ENCODE results near the gene ADAMTS17.

DNA sequence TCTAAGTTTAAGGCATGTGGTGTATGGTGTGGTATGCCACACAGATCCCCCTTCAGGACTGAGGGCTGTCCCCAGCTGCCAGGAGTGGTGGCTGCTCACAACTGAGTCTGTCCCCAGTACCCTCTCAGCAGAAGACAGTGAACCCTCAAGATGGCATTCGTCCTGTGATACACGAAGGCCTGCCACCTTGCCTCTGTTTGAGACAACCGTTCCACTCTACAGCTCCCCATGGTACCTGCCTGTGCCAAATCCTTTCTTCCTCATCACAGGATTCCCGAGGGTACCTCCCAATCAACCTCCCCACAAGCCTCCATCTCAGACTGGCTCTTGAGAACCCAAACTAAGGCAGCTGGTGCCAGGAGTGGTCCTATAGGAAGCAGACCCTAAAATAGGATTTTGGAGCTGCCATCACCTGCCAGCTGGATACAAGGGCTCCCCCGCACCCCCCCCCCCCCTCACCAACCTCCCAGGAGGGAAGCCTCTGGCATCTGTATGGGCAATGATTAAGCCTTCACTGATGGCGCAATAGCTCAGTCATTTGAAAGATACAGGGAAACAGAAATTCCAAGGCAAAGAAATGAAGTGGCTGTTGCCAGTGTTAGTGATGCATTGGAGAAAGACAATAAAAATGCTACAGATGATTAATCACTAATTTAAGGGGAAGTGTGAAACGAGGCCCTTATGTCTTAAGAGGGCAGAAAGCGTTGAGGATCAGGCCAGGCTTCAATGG lies 378.5 kb downstream of the ADAMTS17 start:
- no peak for TF ChIP-seq ZNF274 (IDR thresholded peaks at IDR 0.05; ENCODE audit: low read depth, low read length)
- no peak for TF ChIP-seq SUZ12 (IDR thresholded peaks at IDR 0.05; ENCODE audit: extremely low read depth, insufficient read depth, insufficient read length)
